SK-N-DZ (cell line): ENCODE results near the gene ATP2A3.

Experiments
- DNase-seq: peaks from one replicate; pipeline ENCODE4 v3.0.0-alpha.2; 2015; ENCODE audit warnings: low spot score

ATP2A3 gene

DNA sequence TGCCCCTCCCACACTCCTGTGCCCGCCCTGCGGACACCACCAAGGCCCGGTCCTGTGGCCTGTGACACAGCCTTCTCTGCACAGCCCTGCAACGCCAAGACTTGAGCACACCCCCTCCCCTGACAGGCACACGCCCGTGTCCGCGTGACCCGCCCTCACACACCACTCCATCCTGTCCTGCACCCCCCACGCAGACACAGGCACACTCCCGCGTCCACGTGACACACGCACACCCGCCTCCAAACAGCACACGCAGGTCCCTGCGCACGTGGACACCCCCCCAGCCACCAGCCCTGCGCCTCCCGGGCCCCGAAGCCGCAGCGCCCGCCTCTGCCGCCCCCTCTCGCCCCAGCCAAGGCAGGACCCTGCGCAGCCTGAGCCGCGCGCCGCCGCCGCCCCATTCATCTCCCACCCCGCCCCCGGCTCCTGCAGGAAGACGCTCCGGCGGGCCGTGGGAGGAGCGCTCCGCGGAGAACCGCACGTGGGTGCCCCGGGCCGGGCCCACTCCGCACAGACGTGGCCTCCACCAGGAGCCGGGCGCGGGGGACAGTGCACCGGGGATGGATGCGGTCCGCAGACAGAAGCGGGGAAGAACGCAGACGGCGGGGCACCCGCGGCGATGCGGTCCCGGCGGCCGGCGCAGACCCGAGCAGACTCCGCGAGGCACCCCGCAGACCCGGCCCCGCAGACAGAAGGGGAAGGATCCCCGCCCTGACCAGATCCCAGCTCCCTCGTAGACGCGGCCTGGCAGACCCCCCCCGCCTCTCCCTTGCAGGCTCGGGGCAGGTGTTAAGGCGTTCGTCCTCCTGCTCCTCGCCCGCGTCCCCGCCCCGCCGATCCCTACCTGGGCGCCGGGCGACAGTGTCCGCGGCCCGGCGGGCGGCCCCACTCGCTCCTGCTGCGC lies 71.9 kb downstream of the ATP2A3 start:
- DNase-seq: peak; percentile 62

GRCh38 chr17:3891626-3892094 lies 72.6 kb downstream of the ATP2A3 start:
- no peak for DNase-seq

DNA sequence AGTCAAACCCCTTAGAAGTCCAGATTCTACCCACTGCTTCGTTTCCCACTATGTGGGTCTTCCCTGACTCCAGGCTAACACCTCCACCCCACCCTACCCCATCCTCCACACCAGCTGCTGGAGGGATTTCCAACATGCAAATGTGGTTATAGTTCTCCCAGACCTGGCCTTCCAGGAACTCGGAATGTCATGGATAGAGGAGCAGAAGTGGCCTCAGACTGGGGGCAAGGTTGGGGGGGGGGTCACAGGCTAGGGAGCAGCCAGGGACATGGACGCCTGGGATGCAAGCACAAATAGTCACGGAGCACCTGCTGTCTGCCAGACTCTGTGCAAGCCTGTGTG lies 73.4 kb downstream of the ATP2A3 start:
- DNase-seq: no peak

GRCh38 chr17:3890082-3890877 lies 74.0 kb downstream of the ATP2A3 start:
- DNase-seq: peak; percentile 79

DNA sequence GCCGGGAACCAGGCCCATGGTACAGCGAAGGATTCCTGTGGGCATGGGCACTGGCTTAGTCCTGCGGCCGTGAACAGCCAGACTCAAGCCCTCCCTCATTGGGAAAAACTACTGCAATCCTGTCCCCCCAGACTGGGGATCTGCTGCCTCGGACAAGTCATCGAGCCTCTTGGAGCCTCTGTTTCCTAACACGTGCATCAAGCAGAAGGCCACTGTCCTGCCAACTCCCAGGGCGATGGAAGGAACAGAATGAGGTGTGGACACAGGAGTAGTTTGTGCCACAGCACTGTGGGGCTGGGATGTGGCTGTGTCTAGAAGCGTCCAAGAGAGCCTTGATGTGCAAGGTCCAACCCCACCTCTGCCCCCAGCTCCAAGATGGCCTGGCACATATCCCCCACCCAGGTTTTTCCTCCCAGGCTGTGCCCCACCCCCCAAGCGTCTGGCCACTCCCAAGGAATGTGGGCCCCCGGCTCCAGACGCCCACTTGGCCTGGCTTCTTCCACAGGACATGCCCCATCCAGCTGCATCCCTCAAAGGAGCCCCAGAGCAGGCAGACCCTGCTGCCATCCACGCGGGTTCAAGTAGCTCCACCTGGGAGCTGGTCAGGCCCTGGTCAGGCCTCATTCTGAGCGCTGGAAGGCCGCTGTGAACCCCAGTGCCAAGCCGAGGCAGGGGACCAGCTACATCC lies 74.8 kb downstream of the ATP2A3 start:
- DNase-seq: no peak

DNA sequence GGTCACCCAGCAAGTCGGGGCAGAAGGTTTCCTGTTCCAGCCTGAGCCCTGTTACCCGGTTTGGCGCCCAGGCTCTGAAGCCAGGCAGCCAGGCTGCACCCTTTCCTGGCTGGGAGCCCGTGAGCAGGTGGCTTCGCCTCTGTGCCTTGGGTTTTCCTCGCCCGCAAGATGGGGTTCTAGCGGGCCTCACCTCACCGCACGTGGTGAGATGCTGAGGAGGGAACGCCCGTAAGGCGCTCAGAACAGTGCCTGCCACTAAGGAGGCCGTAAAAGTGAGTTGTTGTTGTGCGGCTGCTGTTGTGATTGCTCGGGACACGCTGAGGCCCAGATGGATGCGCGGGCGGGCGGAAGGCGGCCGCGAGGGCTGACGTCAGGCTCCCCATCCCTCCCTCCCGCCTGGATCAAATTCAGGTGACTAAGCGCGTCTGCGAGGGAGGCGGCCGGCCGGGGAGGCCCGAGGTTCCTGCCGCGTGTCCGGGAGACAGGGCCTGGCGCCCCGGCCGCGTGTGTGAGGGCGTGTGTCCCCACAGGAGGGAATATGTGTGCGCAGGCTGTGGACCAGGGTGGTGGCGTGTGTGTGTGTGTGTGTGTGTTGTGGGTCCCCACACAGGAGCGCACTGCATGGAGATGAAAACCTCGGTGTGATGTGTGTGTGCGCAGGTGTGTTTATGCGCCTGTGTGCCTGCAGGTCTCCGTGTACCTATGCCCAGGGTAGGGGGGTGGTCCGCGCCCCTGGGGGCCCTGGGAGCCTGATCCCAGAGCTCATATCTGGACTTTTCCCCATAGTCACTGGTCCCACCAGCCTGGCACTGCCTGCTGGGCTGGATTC lies 75.7 kb downstream of the ATP2A3 start:
- peak; percentile 63 for DNase-seq

DNA sequence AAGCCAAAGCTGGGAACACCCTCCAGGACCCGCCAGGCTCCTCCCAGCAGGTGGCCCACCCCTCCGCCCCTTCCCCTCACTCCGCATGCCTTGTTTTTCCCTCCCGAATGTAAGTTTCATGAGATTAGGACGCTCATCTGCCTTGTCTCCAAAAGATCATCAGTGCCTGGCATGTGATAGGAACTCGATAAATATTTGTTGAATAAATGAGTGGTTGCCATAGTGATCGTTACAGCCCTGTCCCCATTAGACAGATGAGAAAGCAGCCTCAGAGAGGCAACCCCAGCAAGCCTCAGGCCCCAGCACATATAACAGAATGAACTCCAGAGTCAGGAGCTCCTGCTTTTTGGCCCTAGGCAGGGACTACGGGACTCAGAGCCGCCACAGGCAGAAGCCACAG lies 76.4 kb downstream of the ATP2A3 start:
- DNase-seq: no peak

GRCh38 chr17:3887394-3887793 lies 76.8 kb downstream of the ATP2A3 start:
- DNase-seq: no peak

DNA sequence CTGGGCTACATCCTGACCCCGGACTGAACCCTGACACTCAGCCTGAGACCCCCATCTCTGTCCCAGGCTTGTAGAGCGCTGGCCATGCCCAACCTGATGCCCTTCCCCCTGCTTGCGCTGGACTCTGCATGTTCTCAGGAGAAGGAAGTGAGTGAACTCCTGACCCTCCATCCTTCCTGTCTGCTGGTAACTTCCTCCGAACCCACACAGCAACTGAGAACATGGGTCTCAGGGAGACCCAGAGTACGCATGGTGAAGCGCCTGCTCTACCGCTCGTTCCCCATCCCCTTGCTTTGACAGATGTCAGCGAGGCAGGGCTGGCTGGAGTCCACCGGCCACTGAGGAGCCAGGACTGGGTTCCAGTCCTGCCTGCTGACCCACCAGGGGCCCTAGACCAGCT lies 77.5 kb downstream of the ATP2A3 start:
- no peak for DNase-seq

- DNase-seq: no peak
Measured at GRCh38 chr17:3885970-3886369, 78.3 kb downstream of the ATP2A3 start.

DNA sequence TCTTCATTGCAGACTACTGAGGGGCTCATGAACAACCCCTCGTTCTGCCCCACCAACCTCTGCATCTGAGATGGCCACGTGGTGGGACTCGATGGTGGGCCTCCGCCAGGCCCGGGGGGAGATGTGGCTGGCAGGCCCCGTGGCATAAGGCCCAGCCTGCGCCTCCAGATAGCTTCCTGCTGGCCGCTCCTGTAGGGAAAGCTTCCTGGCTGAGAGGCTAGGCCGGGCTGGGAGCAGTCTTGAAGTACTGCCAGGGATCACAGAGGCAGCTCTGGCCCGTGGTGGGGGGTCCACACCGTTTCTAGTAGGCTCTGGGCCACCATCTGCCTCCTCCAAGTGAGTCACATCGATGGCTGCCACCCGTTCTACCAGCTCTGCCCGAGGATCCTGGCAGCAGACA lies 79.0 kb downstream of the ATP2A3 start:
- no peak for DNase-seq

- no peak for DNase-seq
Measured at GRCh38 chr17:3884188-3884587, 80.0 kb downstream of the ATP2A3 start.

DNA sequence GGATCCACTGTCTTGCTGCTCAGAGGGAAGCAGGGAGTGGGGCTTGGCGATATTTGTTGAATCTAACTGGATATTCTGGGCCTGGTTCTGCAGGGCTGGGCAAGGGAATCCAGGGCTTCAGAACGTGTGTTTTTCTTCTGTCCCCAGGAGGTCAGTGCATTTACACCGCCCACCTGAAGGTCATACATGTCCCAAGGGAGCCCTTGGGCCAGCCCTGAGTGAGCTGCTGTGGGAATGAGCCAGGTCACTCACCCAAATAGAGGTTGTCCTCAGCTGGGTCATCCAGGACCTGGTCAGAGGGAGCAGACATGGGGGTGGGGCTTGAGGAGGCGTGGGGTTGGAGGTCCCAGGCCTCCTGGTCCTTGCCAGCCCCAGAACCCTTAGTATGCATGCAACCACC lies 82.0 kb downstream of the ATP2A3 start:
- DNase-seq: no peak

GRCh38 chr17:3880983-3881382 lies 83.3 kb downstream of the ATP2A3 start:
- no peak for DNase-seq

DNA sequence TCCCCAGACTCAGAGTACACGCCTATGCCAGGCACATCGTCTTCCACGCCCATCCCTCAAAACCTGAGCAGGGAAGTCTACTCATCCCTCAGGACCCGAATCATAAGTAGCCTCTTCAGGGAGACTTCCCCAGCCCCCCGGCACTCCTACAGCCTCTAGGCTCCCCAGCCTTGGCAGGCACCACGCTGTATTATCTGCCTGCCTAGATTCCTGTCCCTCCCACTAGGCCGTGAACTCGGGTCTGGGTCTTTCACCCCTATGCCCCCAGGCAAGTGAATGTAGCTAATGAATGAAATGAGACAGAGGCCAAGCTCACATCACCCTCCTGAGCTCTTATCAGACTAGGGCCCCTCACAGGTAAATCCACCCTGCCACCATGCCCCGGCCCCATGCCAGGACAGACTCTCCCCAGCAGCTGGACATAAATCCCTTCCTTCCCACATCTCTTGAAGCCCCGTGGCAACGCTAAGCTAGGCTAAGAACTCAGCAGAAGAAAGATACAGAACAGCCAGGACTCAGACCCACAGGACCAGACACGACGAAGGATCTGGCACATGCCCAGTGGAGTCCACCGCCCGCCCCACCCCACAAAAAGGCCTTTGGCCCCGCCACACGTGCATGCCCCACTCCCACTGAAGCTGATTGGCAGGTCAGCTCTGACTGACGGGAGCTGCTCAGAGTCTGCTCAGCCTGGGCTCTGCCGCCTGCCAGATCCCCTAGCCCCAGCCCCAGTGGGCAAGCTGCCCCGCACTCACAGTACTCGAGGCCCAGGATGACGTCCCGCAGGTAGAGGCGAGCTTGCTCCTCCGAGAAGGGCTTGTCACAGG lies 84.4 kb downstream of the ATP2A3 start:
- DNase-seq: no peak

DNA sequence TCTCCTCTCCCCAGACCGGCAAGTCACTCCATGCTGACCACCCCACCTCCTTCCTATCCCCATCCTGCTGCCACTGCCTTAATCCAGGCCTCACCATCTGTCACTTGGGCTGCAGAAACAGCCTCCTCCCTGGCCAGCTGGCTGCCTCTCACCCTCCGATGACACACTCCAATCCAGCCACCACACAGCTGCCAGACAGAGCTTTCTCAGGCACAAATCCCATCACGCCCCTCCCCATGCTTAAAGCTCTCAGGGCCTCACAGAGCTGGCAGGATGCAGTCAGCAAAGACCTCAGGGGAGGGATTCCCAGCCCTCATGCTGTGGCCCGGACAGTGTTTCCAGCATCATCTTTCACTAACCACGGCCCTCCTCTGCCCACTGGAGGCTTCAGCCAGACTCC lies 85.1 kb downstream of the ATP2A3 start:
- DNase-seq: peak; percentile 71

DNA sequence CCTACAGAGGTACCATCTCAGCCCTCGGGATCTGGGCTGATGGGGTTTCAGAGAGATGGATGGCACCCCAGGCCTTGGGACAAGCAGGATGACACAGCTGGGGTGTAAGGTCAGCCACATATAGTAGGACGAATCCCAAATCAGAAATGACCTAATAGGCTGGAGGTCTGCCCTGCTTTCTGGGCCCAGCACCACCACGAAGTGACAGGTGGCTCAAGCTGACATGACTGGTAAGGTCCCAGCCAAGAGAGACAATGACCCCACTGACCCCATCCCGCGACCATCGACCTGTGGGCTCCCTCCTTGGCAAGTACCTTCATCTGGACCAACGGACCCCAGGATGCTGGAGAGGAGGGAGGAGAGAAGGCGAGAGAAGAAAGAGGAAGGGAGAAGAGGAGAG lies 87.0 kb downstream of the ATP2A3 start:
- DNase-seq: no peak

GRCh38 chr17:3875317-3875716 lies 88.9 kb downstream of the ATP2A3 start:
- DNase-seq: no peak
